ENCODE measurements around the gene EEF2.

GRCh38 chr19:3968556-3969434, 16.5 kb downstream of the EEF2 start:
- no peak for TF ChIP-seq CTCF (IDR thresholded peaks at IDR 0.05)
- no peak for TF ChIP-seq EZH2 (IDR thresholded peaks at IDR 0.05)
- TF ChIP-seq EZH2phosphoT487 (IDR thresholded peaks at IDR 0.05) = no peak

All from neural progenitor cell (in vitro differentiated cells).